HEK293T (cell line): ENCODE results near the gene GZMM.

Experiments used
- CTCF ChIA-PET: fragments of 350-600 bp; formaldehyde crosslinking; extraction: SDS; loops from one replicate; lab custom pipeline; 2021; ENCODE audit warnings: antibody characterized with exemption, inconsistent platforms; lab: Yijun Ruan, JAX
- POLR2A ChIA-PET: fragments of 350-600 bp; formaldehyde crosslinking; extraction: SDS; loops from one replicate; lab custom pipeline; 2020; ENCODE audit warnings: antibody characterized with exemption, inconsistent platforms; lab: Yijun Ruan, JAX
- DNase-seq: peaks from one replicate; pipeline ENCODE4 v3.0.0; 2012; ENCODE audit warnings: mixed read lengths; ENCODE audit errors: extremely low spot score
- ARNT ChIP-seq: fragments of 450-650 bp; IDR thresholded peaks from 2 replicates; pipeline ENCODE4 v1.6.1; 2017; ENCODE audit warnings: mild to moderate bottlenecking
- BHLHE40 ChIP-seq: fragments of 450-650 bp; IDR thresholded peaks from 2 replicates; pipeline ENCODE4 v1.6.1; 2016; ENCODE audit warnings: mild to moderate bottlenecking, moderate library complexity, borderline replicate concordance
- CTBP1 ChIP-seq: fragments of 450-650 bp; IDR thresholded peaks from 2 replicates; pipeline ENCODE4 v1.6.1; 2016; ENCODE audit warnings: borderline replicate concordance
- ELF4 ChIP-seq: fragments of 450-650 bp; IDR thresholded peaks from 2 replicates; pipeline ENCODE4 v1.6.1; 2017; ENCODE audit warnings: antibody characterized with exemption
- FOXA1 ChIP-seq: fragments of 450-650 bp; IDR thresholded peaks from 2 replicates; pipeline ENCODE4 v1.6.1; 2016; ENCODE audit warnings: mild to moderate bottlenecking
- FOXK2 ChIP-seq: fragments of 450-650 bp; IDR thresholded peaks from 2 replicates; pipeline ENCODE4 v1.6.1; 2016; ENCODE audit warnings: mild to moderate bottlenecking
- FOXM1 ChIP-seq: fragments of 450-650 bp; IDR thresholded peaks from 2 replicates; pipeline ENCODE4 v1.6.1; 2017; ENCODE audit warnings: mild to moderate bottlenecking, borderline replicate concordance
- HDGF ChIP-seq: fragments of 450-650 bp; IDR thresholded peaks from 2 replicates; pipeline ENCODE4 v1.6.1; 2017; ENCODE audit warnings: antibody characterized with exemption, borderline replicate concordance
- L3MBTL2 ChIP-seq: fragments of 450-650 bp; conservative IDR thresholded peaks from 2 replicates; pipeline ENCODE4 v1.6.1; 2016; ENCODE audit warnings: mild to moderate bottlenecking
- LEF1 ChIP-seq: fragments of 450-650 bp; IDR thresholded peaks from 2 replicates; pipeline ENCODE4 v1.6.1; 2017; ENCODE audit warnings: mild to moderate bottlenecking, borderline replicate concordance
- NFRKB ChIP-seq: fragments of 450-650 bp; IDR thresholded peaks from 2 replicates; pipeline ENCODE4 v1.6.1; 2016; ENCODE audit warnings: mild to moderate bottlenecking, moderate library complexity
- PKNOX1 ChIP-seq: fragments of 450-650 bp; IDR thresholded peaks from 2 replicates; pipeline ENCODE4 v1.6.1; 2016
- SP1 ChIP-seq: fragments of 450-650 bp; IDR thresholded peaks from 2 replicates; pipeline ENCODE4 v1.6.1; 2017
- SUZ12 ChIP-seq: fragments of 450-650 bp; IDR thresholded peaks from 2 replicates; pipeline ENCODE4 v1.6.1; 2016; ENCODE audit warnings: mild to moderate bottlenecking
- TARDBP ChIP-seq: fragments of 450-650 bp; IDR thresholded peaks from 2 replicates; pipeline ENCODE4 v1.6.1; 2016
- ZNF384 ChIP-seq: fragments of 450-650 bp; IDR thresholded peaks from 2 replicates; pipeline ENCODE4 v1.6.1; 2016

Gene GZMM

DNA sequence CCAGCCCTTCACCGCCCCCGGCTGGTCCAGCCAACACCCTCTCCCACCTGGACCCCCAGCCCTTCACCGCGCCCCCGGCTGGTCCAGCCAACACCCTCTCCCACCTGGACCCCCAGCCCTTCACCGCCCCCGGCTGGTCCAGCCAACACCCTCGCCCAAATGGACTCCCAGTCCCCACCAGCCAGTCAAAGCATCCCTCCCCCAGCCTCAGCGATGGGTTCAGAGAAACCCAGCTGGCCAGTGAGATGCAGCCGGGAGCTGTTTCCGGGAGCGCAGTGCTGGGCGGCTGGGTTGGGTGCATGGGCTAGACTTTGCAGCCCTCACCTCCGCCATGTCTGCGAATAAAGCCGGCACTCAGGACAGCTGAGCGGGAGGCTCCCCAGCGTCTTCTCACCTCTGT, 18.8 kb upstream of the GZMM start:
- CTCF ChIA-PET, result no interaction called here
- POLR2A ChIA-PET, result no interaction called here

DNA sequence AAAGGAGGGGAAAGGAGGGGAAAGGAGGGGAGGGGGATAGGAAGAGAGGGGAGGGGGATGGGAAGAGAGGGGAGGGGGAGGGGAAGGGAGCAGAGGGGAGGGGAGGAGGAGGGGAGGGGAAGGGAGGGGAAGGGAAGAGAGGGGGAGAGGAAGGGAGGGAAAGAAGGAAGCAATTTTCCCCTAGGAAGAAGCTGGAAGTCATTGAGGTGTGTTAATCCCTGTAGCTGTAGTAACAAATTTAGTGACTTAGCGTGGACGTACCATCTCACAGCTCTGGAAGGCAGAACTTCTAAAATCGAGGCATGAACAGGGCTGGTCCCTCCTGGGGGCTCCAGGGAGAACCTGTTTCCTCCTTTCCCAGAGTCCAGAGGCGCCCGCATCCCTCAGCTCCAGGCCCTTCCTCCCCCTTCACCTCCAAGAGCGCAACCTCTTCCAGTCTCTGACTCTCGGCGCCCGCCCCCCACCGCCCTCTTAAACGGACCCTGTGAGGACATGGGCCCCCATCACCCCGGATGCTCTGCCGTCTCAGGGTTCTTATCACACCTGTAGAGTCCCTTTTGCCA, 17.9 kb upstream of the GZMM start:
- TF ChIP-seq FOXK2, result no peak
- TF ChIP-seq ZNF384, result no peak
- TF ChIP-seq NFRKB, result no peak
- no peak for TF ChIP-seq PKNOX1
- no peak for TF ChIP-seq HDGF
- no peak for TF ChIP-seq SP1
- TF ChIP-seq CTBP1, result no peak
- no peak for TF ChIP-seq L3MBTL2
- no peak for TF ChIP-seq ARNT
- TF ChIP-seq SUZ12, result no peak
- TF ChIP-seq FOXM1, result no peak
- TF ChIP-seq TARDBP, result no peak
- no peak for TF ChIP-seq LEF1
- no peak for TF ChIP-seq FOXA1
- TF ChIP-seq ELF4, result no peak
- TF ChIP-seq BHLHE40, result no peak
- POLR2A ChIA-PET, result no interaction called here
- no peak for DNase-seq
- CTCF ChIA-PET, result no interaction called here

More for the DNA sequence above, 18.8 kb upstream of the GZMM start:
- DNase-seq, result no peak
- no peak for TF ChIP-seq CTBP1
- TF ChIP-seq PKNOX1, result no peak
- no peak for TF ChIP-seq NFRKB
- TF ChIP-seq BHLHE40, result no peak
- TF ChIP-seq ELF4, result no peak
- no peak for TF ChIP-seq LEF1

GRCh38 chr19:530134-531008, 13.5 kb upstream of the GZMM start:
- DNase-seq, result no peak
- ChIA-PET POLR2A (interaction anchor here (0.6 to 3.1 kb wide), 11 partner anchors 9 to 47 kb away, joined by 3 to 24 read pairs (median 7); partner anchors contain the start of gene TPGS1), CTCF (interaction anchor here (0.8 to 3.3 kb wide), 2 partner anchors 20 to 24 kb away, joined by 3 to 26 read pairs; no protein-coding TSS in a partner anchor)
- TF ChIP-seq SP1, result no peak
- peak; percentile 69 for TF ChIP-seq ZNF384

- ChIA-PET CTCF (interaction anchor here (0.8 to 3.3 kb wide), 3 partner anchors 21 to 25 kb away, joined by 3 to 26 read pairs (median 11); no protein-coding TSS in a partner anchor), POLR2A (interaction anchor here (0.6 to 3.1 kb wide), 17 partner anchors 10 to 132 kb away, joined by 3 to 24 read pairs (median 5); partner anchors contain the start of genes BSG, RNF126 and TPGS1)
- DNase-seq, result peak; percentile 99
- no peak for TF ChIP-seq TARDBP
- TF ChIP-seq CTBP1, result no peak
- TF ChIP-seq FOXK2, result no peak
- no peak for TF ChIP-seq ARNT
- TF ChIP-seq SP1, result no peak
- TF ChIP-seq L3MBTL2, result peak; percentile 63
- TF ChIP-seq BHLHE40, result no peak
- TF ChIP-seq LEF1, result 0 out of 2 replicates have a peak, but pooled peaks have one; percentile 54
- TF ChIP-seq PKNOX1, result no peak
Measured at GRCh38 chr19:531009-531752, 12.7 kb upstream of the GZMM start.

GRCh38 chr19:531753-532560, 11.9 kb upstream of the GZMM start, which contains the start of gene CDC34:
Gene CDC34, plus strand, starts transcription at chr19:531760. Its CDS starts 172 bp downstream, at chr19:531932.
- ChIA-PET CTCF (interaction anchor here (0.8 to 3.3 kb wide), 3 partner anchors 11 to 25 kb away, joined by 5 to 26 read pairs (median 11); no protein-coding TSS in a partner anchor), POLR2A (interaction anchor here (0.9 to 3.1 kb wide), 15 partner anchors 10 to 131 kb away, joined by 3 to 24 read pairs (median 6); partner anchors contain the start of genes BSG, RNF126 and TPGS1)
- no peak for DNase-seq
- TF ChIP-seq HDGF, result no peak
- no peak for TF ChIP-seq L3MBTL2
- no peak for TF ChIP-seq FOXM1
- no peak for TF ChIP-seq CTBP1
- no peak for TF ChIP-seq ELF4
- TF ChIP-seq FOXK2, result no peak
- no peak for TF ChIP-seq TARDBP
- TF ChIP-seq SUZ12, result no peak
- TF ChIP-seq FOXA1, result no peak
- TF ChIP-seq BHLHE40, result no peak
- no peak for TF ChIP-seq LEF1
- no peak for TF ChIP-seq NFRKB
